H7 (cell line): Measurements from ENCODE around the gene TNFRSF1B. TPM values are rescaled to one million over a fixed set of nuclear protein-coding genes. Genes with fewer than 3 reads are reported as not detected.

Experiments used
- DNase-seq: peaks from one replicate; pipeline ENCODE4 v3.0.0; 2012
- H3K27me3 ChIP-seq: 2 replicates; pipeline ENCODE4 v1.6.0; 2011; ENCODE audit warnings: mild to moderate bottlenecking, low read length; ENCODE audit not compliant: control insufficient read depth, insufficient read depth
- H3K36me3 ChIP-seq: replicated peaks from 2 replicates; pipeline ENCODE4 v1.5.1; 2011; ENCODE audit warnings: low read length; ENCODE audit not compliant: control insufficient read depth, insufficient read depth
- H3K4me3 ChIP-seq: 2 replicates; pipeline ENCODE4 v1.5.1; 2011; ENCODE audit warnings: low read depth, mild to moderate bottlenecking, control low read depth, low read length, moderate library complexity; ENCODE audit not compliant: insufficient read depth
- total RNA-seq: library from RNA; depleted of rRNA; stranded (reverse); fragments of >200 nt; shearing (Covaris generic); gene quantifications from 2 replicates; pipeline ENCODE4 v1.2.3, GENCODE V29; 2014

TNFRSF1B gene
- total RNA-seq, 1 experiment from 2014 or later, result 1.3 TPM

GRCh38 chr1:12183095-12183794, 16.5 kb downstream of the TNFRSF1B start:
- Histone ChIP-seq H3K27me3 (no peaks in the 10 kb centered on the region; the same call in 1 of the 2 replicates), H3K4me3 (no peak overlapping the region), H3K36me3 (no peaks in the 10 kb centered on the region)
- no peak for DNase-seq

- Histone ChIP-seq H3K4me3 (no peak overlapping the region), H3K27me3 (no peaks in the 10 kb centered on the region; the same call in 1 of the 2 replicates), H3K36me3 (no peaks in the 10 kb centered on the region)
- DNase-seq, result no peak
Measured at GRCh38 chr1:12184008-12184681, 17.4 kb downstream of the TNFRSF1B start.

- H3K36me3 ChIP-seq, result no peaks in the 10 kb centered on the region
- H3K27me3 ChIP-seq, result no peaks in the 10 kb centered on the region
- no peak overlapping the region for H3K4me3 ChIP-seq
- DNase-seq, result no peak
Measured at GRCh38 chr1:12185036-12185917, 18.5 kb downstream of the TNFRSF1B start.

- no peak for DNase-seq
- H3K27me3 ChIP-seq, result no peaks in the 10 kb centered on the region
- no peaks in the 10 kb centered on the region for H3K36me3 ChIP-seq
- no peak overlapping the region for H3K4me3 ChIP-seq
Measured at GRCh38 chr1:12185918-12186678, 19.3 kb downstream of the TNFRSF1B start.

- Histone ChIP-seq H3K27me3 (no peaks in the 10 kb centered on the region), H3K36me3 (no peaks in the 10 kb centered on the region), H3K4me3 (no peak overlapping the region)
- no peak for DNase-seq
Measured at GRCh38 chr1:12186679-12186985, 19.8 kb downstream of the TNFRSF1B start.

- DNase-seq, result peak; percentile 83
- H3K4me3 ChIP-seq, result no peak overlapping the region
- H3K27me3 ChIP-seq, result no peaks in the 10 kb centered on the region
Measured at GRCh38 chr1:12188115-12188514, 21.3 kb downstream of the TNFRSF1B start.

GRCh38 chr1:12188657-12189327, 22.0 kb downstream of the TNFRSF1B start:
- no peak overlapping the region for H3K4me3 ChIP-seq
- no peak for DNase-seq
- H3K27me3 ChIP-seq, result no peaks in the 10 kb centered on the region
- H3K36me3 ChIP-seq, result no peaks in the 10 kb centered on the region

More at GRCh38 chr1:12188115-12188514, 21.3 kb downstream of the TNFRSF1B start:
- no peaks in the 10 kb centered on the region for H3K36me3 ChIP-seq

- no peak for DNase-seq
- no peaks in the 10 kb centered on the region for H3K36me3 ChIP-seq
- no peaks in the 10 kb centered on the region for H3K27me3 ChIP-seq
- no peak overlapping the region for H3K4me3 ChIP-seq
Measured at GRCh38 chr1:12189328-12189682, 22.5 kb downstream of the TNFRSF1B start.

- H3K36me3 ChIP-seq, result no peaks in the 10 kb centered on the region
- no peak for DNase-seq
- H3K27me3 ChIP-seq, result no peaks in the 10 kb centered on the region
- H3K4me3 ChIP-seq, result no peak overlapping the region
Measured at GRCh38 chr1:12191242-12192032, 24.6 kb downstream of the TNFRSF1B start.

GRCh38 chr1:12194666-12195216, 27.9 kb downstream of the TNFRSF1B start:
- Histone ChIP-seq H3K4me3 (no peak overlapping the region), H3K27me3 (no peaks in the 10 kb centered on the region), H3K36me3 (no peaks in the 10 kb centered on the region)
- no peak for DNase-seq

GRCh38 chr1:12195416-12195815, 28.6 kb downstream of the TNFRSF1B start:
- no peaks in the 10 kb centered on the region for H3K27me3 ChIP-seq
- no peak for DNase-seq
- H3K36me3 ChIP-seq, result no peaks in the 10 kb centered on the region
- no peak overlapping the region for H3K4me3 ChIP-seq

GRCh38 chr1:12196641-12197482, 30.1 kb downstream of the TNFRSF1B start:
- no peaks in the 10 kb centered on the region for H3K36me3 ChIP-seq
- DNase-seq, result peak; percentile 91
- H3K27me3 ChIP-seq, result no peaks in the 10 kb centered on the region
- H3K4me3 ChIP-seq, result no peak overlapping the region
